Measurements from ENCODE around the gene PLD1.

PLD1 gene

DNA sequence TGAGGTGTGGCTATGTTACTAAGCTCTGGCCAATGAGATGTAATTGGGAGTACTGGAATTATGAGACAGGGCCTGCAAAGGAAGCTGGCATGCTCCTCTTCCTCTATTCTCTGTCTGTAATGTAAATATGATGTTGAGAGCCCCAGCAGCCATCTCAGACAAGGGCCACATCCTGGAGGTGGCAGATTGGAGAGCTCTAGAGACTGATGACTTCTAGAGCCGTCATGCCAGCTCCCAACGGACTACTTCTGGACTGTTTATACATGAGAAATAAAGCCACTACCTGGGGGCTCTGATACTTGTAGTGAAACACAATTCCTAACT lies 19.7 kb downstream of the PLD1 start:
- no peak for DNase-seq

DNA sequence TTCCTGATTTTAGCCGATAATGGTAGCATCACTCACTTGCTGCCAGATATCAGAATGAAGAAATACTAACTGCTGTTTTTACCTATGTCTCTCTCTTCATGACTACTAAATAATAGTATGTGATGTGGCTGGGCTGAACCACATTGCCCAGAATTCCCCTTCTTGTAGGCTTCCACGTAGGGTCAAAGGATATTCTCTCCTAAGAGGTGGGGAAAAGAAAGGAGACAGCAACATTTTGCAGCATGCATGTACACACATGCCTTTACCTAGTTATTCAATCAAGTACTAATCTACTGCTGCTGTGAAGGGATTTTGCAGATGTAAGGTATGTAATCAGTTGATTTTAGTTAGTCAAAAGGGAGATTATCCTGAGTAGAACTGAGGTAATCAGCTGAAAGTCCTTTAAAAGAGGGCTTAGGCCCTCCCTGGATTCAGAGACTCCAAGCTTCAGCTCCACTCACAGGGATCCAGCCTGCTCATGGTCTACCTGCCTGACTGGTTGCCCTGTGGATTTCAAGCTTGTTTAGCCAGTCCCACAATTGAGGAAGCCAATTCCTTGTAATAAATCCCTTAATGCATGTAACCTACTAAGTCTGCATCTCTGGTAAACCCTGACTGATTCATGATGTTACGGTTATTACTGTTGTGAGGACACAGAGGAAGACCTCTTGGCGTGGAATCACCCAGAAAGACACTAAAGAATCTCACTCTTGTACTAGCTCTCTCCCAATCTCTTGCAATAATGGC lies 20.4 kb downstream of the PLD1 start:
- no peak for DNase-seq

DNA sequence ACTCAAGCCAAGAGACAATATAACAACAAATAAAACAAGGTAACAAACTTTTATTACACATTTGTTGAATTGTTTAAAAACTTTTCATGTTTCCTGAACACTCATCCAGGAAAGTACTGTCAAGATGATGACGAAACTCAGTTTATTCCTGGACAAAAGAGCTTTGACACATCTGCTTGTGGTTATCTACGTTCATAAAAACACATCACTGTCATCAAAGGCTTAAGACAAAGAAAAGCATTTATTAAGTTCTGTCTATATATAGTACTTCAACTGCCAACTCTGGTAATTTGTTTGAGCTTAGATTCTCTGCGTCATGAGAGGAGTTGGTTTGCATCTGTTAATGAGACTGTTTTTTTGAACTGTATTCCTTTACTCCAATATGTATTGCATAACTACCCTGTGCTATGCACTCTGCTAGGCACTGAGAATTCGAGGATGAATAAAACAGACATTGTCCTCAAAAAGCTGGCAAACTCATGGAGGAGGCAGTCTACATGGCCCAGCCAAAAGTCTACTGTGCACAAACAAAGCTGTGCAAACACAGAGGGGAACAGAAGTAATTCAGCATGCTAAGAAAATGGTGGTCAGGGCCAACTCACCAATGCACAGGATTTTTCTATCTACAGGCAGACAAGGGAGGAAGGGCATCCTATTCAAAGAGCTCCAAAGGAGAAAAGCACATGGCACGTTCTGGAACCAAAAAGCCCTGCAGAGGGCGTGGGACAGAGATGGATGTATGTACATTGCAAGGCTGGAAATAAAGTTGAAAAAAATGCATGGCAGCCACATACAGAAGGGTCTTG lies 21.5 kb downstream of the PLD1 start:
- DNase-seq = no peak

DNA sequence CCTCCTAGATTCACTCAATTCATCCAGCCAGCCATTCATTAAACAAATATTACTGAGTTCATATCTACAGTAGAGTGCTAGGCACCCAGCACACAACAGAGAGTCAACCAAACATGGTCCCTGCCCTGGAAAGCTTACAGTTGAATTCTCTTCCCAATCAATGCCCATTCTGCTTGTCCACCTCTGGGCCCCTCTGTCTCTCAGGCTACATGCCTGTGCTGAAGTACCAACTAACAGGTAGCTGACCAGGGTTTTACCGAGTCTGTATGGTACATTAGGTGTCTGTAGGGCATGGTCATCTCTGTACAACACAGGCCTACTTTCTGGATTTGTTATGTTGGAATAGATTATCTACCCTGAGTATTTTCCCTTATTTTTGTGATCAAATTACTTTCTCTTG lies 23.3 kb downstream of the PLD1 start:
- no peak for DNase-seq

DNA sequence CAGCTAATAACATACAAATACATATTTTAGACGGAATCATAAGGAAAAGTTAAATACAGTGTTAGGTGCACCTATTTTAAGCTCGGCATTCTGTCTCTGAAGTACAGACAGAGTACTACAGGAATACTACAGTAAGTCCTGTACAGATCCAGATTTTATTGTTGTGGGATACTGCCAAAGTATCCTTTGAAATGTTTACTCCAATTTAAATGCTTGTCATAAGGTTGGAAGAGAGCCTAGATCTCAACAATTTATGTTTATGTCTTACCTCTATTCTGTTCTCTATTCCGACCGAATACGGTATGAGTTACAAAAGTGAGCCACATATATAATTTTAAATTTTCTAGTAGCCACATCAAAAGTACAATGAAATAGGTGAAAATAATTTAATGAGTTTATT lies 25.3 kb downstream of the PLD1 start:
- no peak for DNase-seq

DNA sequence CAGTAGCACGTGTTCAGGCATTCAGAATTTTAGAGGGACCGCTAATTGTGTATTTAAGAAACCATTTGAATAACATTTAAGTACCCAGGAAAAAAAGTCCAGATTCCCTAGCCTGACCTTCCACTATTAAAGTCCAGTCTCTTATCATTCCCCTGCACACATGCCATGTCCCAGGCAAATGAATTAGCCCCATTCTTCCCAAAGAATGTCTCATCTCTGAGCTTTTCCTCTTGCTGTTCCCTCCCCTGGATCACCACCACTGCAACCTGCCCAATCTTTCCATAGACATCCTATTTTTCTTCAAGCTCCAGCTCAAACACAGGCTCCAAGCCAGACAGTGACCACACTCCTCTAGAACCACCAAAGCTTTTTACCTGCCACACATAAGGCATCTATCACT lies 25.9 kb downstream of the PLD1 start:
- no peak for DNase-seq

DNA sequence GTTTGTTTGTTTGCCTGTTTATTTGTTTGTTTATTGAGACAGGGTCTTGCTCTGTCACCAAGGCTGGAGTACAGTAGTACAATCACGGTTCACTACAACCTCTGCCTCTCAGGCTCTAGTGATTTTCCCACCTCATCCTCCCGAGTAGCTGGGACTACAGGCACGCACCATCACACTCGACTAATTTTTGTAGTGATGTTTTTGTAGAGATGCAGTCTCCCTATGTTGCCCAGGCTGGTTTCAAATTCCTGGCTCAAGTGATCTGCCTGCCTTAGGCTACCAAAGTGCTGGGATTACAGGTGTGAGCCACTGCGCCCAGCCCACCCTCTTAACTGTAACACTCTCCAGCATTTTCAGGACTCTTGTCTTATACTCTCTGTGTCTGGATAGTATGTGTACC lies 26.7 kb downstream of the PLD1 start:
- DNase-seq = no peak

DNA sequence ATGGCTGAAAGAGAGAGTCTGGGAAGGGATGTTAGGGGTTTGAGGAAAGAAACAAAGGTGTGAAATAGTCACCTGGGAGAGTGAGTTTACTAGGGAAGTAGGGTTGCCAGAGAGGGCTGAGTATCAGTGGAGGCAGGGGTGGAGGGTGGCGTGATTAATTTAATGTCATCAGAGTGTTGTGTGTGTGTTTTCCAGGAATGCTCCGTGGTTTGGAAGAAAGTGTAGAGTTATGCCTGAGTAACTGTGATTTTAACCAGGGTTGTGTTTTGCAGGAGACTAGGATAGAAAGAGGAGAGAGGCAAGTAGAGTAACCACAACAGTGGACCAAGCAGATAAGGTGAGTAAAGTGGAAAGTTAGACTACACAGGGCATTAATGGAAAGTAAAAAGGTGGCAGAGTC lies 27.2 kb downstream of the PLD1 start:
- no peak for DNase-seq

DNA sequence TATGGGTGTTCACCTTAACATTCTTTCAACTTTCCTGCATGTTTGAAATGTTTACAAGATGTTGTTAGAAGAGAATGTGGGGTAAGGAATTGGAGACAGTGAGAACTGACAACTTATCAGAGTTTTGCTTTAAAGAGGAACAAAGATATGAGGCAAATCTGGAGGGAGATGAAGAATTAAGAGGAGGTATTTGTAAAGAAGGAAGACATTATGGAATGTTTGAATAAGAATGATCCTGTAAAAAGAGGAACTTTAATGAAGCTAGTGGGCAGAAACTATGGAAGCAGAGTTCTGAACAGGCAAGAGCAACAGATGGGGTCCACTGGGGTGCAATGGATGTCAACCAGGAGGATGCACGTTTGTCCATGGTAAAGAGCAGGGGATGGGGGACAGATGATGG lies 27.7 kb downstream of the PLD1 start:
- no peak for DNase-seq

DNA sequence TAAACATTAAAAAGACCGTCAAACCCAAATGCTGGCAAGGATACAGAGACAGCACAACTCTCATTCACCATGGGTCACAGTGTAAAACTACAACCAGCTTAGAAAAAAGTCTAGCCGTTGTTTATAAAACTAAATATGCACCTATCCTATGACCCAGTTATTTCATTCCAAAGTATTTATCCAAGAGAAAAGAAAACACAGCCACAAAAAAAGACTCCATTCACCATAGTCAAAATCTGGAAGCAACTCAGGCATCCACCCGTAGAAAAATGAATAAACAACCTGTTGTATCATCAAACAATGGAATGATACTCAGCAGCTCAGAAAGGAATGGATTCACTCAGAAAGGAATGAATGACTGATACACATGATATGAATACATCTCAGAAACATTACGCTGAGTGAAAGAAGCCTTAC lies 28.6 kb downstream of the PLD1 start:
- no peak for DNase-seq

DNA sequence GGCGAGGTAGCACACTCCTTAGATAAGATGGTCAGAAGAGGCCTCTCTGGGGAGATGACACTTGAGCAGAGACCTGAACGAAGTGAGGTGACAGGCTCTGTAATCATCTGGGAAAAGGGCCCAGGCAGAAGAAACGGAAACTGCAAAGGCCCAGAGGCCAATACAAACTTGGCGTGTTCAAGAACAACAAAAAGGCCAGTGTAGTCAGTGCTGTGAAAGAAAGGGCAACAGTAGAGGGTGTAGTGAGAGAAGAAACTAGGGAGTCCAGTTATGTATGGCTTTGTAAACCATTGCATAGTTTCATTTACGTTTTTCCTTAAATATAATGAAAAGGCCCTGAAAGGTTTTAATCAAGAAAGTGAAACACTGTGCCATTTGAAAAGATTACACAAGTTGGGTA lies 31.8 kb downstream of the PLD1 start:
- no peak for DNase-seq

DNA sequence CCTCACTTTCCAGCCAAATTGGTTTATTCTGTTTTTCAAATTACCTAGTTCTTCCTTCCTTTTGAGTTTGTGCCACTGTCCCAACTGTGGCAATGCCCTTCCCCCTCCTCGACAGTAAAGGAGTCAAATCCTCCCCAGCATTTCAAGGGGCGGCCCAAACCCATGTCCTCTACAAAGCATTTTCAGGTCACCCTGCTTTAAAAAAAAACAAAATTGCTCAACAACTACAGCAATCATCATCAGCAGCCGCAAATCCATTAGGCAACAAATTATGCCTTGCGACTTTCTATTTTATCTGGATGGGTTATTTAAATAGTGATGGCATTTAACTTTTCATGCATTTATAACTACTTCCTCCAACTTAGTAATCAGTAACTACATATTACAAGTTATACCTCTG lies 32.7 kb downstream of the PLD1 start:
- no peak for DNase-seq

DNA sequence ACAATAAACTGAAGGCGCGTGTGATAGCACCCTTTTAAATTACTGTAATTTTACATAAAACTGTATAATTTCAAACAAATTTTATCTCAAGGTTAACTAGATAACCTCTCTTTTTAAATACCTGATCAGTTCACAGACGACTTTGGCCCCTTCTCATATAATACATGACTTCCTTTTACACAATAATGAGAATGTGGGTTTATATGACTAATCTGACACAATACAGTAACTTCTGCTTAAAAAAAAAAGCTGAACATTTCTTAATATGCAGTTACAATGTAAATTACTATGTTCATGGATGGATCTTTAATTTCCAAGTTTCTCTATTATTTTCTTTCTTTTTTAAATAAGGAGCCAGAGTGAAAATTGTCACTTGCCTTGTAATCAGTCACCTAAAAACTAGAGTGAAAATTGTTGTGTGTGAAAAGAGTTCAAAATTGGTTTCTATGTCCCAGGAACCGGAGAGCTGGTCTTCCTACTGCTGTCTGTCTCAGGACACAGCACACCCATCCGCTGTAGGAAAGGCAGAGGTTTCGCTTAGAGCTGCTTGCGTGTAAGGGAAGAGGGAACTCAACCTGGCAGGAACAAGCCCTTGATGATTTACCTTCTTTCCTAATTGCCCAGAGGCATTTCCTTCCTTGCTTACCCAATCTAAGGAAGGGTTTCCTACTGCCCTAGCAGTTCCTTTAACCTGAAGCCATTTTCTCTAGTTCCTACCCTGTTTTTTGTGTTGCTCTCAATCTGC lies 33.3 kb downstream of the PLD1 start:
- DNase-seq = no peak

DNA sequence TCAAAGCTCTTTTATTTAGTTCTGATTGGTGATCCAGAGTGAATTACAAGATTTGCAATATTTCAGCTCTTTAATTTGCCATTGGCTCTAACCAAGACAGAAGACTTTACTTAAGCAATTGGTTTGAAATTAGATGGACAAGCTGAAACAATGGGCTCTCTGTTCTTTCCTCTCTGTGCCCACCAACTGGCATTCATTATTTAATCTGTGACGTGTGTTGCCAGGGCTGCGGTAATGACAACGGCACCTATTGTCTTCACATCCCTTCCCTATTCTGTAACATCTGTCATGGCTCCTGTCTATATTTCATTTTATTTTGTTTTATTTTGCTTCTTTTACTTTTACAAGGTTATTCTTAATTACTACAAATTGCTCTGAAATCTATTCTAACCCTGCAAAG lies 33.9 kb downstream of the PLD1 start:
- DNase-seq = no peak

DNA sequence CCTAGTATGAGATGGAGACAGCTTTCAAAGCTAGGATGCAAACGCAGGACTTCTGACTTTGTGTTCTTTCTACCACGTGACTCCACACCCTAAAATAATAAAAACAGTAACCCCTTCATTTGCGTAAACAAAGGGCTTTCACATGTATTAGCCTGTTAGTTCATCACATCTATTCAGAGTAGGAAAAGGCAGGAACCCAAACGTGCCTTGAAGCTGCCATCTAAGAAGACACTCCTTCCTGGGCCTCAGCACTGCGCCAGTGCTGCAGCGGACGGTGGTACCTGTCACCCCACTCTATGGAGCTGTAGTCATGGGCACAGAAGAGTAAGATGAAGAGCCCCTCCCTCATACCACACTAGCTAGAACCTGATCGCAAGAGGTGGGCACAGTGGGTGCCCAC lies 34.3 kb downstream of the PLD1 start:
- DNase-seq = no peak

DNA sequence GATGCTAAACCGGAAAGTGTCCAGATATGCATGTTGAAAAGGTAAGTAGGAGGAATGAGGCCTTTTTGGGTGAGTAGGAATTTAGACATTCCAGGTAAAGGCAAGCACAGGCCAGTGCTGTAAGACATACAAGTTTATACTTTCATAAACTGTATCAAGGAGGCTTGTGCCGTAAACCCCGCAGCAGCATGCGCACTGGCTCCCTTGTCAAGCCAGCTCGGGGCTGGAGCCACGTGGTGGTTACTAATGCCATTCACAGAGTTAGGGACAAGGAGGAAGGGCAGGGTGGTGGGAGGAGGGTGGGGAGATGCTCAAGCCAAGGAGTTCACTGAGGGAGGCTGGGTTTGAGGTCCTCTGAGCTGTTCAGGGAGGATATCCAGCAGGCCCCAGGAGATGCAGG lies 35.8 kb downstream of the PLD1 start:
- DNase-seq = no peak

DNA sequence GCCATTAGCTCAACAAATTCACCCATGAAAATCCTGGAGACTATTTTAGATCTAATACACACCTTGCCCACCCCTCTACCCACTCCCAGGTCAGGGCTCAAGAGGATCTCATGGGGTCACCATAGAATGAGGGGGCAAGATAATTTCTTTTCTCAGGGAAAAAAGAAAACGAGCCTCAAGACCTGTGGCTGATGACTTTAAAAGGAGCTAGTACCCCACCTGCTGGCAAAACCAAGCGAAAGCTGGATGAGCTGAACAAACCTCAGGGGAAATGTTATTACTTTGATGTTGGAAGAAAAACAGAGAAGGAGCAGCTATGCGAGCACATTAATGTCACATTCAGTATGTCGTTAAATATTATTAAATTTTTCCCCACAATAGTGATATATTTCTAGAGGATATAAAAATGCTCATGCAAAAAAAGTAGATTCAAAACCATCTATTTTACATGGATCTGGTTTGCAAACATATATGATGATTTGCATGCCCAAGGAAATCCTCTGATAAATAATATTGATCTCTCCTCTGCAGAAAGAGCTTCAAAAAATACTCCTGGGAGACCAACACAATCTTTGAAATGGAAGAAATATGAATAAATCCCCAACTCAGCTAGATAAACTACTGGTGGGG lies 37.7 kb downstream of the PLD1 start:
- DNase-seq = no peak

DNA sequence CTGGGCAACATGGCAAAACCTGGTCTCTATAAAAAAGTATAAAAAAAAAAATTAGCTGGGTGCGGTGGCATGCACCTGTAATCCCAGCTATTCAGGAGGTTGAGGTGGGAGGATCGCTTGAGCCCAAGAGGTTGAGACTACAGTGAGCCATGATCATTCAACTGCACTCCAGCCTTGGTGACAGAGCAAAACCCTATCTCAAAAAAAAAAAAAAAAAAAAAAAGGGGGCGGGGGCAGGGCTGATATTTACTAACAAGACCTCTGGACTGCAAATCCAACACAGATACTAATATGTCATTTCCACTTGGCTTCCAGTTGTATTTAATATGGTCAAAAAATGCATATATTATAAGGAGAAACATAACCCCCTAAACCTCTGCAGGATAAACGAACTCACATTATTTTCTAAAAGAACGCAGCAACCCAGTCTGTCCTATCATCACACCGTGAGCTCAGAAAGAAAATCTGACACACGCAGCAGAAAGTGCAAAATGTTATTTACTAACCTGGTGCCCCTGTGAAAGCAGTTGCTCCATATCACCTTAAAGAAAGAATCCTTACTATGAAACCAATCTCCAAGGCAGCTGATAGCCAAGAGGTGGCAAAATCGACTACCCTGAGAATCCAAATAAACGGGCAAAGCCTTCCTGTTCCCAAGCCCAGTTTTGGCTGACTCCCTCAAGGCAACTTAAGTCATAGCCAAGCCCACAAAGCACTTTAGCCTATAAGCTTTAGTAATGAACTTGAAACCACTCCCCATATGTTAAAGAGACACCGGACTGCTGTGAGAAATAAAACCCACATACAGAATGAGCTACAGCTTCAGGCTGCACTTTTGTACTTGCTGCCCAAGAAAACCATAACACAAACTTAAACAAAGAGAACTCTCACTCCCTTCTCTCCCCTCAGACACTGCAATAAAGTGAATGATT lies 39.3 kb downstream of the PLD1 start:
- DNase-seq = no peak

DNA sequence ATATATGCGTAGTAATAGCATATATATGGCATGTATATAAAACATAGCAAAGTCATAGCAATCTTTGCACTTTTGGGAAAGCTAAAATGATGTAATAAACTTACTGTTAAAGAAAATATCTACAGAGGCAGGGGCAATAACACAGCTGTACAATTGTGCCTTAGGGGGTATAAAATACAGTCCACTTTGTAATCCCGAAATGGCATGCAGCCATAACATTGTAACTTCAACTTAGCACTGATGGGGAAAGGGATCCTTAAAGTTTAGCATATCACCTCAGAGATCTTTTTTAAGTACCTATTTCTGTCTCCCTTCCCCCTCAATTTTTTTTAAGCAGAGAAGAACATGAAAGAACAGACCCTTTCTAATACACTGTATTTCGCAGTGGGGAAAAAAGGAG lies 40.8 kb downstream of the PLD1 start:
- DNase-seq = no peak

DNA sequence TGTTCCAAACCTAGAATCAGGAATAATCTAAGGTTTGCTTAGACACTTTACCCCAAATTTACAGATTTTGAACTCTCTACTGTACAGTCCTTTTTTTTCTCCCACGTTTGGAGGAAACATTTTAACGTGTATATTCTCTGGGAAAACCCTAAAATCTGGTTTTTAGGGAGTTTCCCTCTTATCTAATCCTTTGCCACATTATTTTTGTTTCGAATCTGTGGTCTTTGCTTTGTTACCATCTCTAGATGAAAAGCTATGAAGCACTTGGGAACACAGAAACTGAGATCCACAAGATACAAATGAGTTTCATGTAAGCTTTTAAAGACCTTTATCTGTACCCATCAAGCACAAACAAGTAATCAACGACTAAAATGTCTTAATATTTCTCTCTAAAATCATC lies 41.3 kb downstream of the PLD1 start:
- DNase-seq = no peak

DNA sequence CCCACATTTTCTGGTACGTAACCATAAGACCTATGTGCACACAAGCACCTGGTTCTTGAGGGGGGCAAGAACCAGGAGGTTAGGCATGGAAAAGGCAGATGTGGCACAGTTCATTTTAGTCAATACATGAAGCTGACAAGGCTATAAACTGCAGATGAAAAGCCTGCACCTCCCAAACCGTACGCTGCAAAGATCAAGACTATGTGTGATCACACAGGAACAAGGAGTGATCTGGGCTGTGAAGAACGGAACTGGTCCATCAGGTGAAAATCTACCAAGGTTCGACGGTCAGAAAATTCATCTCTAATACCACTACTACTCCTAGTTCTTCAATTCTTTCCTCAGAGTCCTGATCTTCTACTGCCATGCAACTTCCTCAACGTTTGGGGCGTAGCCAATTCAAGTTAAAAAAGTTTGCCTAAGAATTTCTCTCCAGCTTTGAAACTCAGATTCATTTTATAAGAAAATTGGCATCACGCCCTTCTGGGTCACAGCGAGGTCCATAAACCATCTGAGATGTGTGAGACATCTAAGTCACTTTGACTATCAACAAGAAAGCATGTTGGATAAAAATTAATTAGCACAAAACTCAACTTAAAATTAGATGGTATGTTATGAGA lies 41.9 kb downstream of the PLD1 start:
- no peak for DNase-seq

DNA sequence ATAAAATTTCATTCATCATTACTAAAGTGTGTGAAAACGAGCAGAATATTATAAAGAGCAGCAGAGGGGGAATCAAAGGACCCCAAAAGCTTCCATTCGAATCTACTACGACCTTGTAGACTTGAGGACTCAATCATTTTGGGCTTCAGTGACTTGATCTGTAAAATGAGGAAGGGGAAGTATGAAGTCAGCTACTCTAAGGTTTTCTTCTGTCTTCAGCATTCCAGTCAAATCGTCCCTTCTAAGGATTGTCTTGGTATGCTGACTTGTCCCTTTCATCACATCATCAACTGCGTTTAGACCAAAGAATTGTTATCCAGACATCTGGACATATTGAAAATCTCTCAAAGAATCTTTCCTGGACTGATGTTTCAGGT lies 44.8 kb downstream of the PLD1 start:
- no peak for DNase-seq

Measured in activated T-cell treated with anti-CD3 and anti-CD28 coated beads for 4 hours (primary cell).